ENCODE measurements around the gene ITGA7.

The ITGA7 gene

GRCh38 chr12:55734595-55734994 lies 26.9 kb upstream of the ITGA7 start:
- no peak for DNase-seq

GRCh38 chr12:55733858-55734257 lies 26.2 kb upstream of the ITGA7 start:
- DNase-seq: no peak

- DNase-seq: no peak
Measured at GRCh38 chr12:55733021-55733555, 25.4 kb upstream of the ITGA7 start.

GRCh38 chr12:55732288-55732687 lies 24.6 kb upstream of the ITGA7 start:
- no peak for DNase-seq

- no peak for DNase-seq
Measured at GRCh38 chr12:55729819-55730818, 22.4 kb upstream of the ITGA7 start.

- DNase-seq: peak; percentile 68
Measured at GRCh38 chr12:55728939-55729818, 21.5 kb upstream of the ITGA7 start, which contains the start of gene CD63. Gene CD63 (minus strand): TSS chr12:55729009. CDS start chr12:55728341, 668 bp downstream.

GRCh38 chr12:55728186-55728938 lies 20.7 kb upstream of the ITGA7 start:
- no peak for DNase-seq

GRCh38 chr12:55727643-55728185 lies 20.0 kb upstream of the ITGA7 start:
- no peak for DNase-seq

- no peak for DNase-seq
Measured at GRCh38 chr12:55726971-55727370, 19.3 kb upstream of the ITGA7 start.

GRCh38 chr12:55725556-55725955 lies 17.9 kb upstream of the ITGA7 start:
- DNase-seq: no peak

- DNase-seq: no peak
Measured at GRCh38 chr12:55724940-55725309, 17.2 kb upstream of the ITGA7 start.

- no peak for DNase-seq
Measured at GRCh38 chr12:55724226-55724939, 16.7 kb upstream of the ITGA7 start.

GRCh38 chr12:55723516-55724225 lies 16.0 kb upstream of the ITGA7 start:
- no peak for DNase-seq

- no peak for DNase-seq
Measured at GRCh38 chr12:55722948-55723347, 15.2 kb upstream of the ITGA7 start.

GRCh38 chr12:55721601-55722213 lies 14.0 kb upstream of the ITGA7 start:
- DNase-seq: no peak

- peak; percentile 93 for DNase-seq
Measured at GRCh38 chr12:55720894-55721444, 13.3 kb upstream of the ITGA7 start.

GRCh38 chr12:55720071-55720564 lies 12.4 kb upstream of the ITGA7 start, which contains the start of gene RDH5:
Gene RDH5 (plus strand): TSS chr12:55720393. CDS start chr12:55721185, 792 bp downstream.
- peak; percentile 60 for DNase-seq

GRCh38 chr12:55719371-55719770 lies 11.7 kb upstream of the ITGA7 start:
- DNase-seq: no peak

GRCh38 chr12:55718624-55719275 lies 11.0 kb upstream of the ITGA7 start:
- no peak for DNase-seq

Measured in DMS 273 treated with DMSO at 0.1 percent for 48 hours (cell line).